Measurements from ENCODE around the gene RPS4Y2. TPM values are rescaled to one million over a fixed set of nuclear protein-coding genes. Genes with fewer than 3 reads are reported as not detected.

Gene RPS4Y2
- total RNA-seq, 1 donor from 2014 or later: not detected

DNA sequence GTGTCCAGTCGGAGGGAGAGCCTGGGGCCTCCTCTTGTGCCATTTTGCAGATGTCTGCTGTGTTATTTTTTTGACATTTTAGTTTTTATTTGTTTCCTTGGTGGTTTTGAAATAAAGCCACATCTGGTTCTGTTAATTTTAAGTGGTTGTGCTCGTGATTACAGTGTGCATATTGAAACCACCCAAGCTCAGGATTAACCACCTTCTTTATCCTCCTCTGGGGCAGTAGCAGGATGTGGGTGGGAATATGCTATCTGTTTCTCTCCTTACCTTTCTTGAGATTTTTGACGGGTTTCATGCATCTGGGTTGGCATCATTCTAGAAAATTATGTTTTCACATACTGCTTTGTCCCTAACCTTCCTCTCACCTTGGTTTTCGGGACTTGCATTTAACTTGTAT is 20.2 kb downstream of the RPS4Y2 start:
- intact Hi-C loops (cut with micrococcal nuclease): loop anchor here (10.0 kb wide), 1 partner anchor 61 kb away; no protein-coding TSS in a partner anchor
- no peak for DNase-seq
- Histone ChIP-seq H3K36me3 (no peaks in the 10 kb centered on the region), H3K27ac (replicated peaks) (no peak overlapping the region), H3K4me1 (no peaks in the 10 kb centered on the region), H3K4me3 (no peak overlapping the region), H3K9me3 (replicated peaks) (no peaks in the 10 kb centered on the region), H3K27me3 (ENCODE audit: low read depth) (no peaks in the 10 kb centered on the region)
- TF ChIP-seq, protein P1, sequence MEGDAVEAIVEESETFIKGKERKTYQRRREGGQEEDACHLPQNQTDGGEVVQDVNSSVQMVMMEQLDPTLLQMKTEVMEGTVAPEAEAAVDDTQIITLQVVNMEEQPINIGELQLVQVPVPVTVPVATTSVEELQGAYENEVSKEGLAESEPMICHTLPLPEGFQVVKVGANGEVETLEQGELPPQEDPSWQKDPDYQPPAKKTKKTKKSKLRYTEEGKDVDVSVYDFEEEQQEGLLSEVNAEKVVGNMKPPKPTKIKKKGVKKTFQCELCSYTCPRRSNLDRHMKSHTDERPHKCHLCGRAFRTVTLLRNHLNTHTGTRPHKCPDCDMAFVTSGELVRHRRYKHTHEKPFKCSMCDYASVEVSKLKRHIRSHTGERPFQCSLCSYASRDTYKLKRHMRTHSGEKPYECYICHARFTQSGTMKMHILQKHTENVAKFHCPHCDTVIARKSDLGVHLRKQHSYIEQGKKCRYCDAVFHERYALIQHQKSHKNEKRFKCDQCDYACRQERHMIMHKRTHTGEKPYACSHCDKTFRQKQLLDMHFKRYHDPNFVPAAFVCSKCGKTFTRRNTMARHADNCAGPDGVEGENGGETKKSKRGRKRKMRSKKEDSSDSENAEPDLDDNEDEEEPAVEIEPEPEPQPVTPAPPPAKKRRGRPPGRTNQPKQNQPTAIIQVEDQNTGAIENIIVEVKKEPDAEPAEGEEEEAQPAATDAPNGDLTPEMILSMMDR (IDR thresholded peaks at IDR 0.05; ENCODE audit: borderline replicate concordance): no peak

DNA sequence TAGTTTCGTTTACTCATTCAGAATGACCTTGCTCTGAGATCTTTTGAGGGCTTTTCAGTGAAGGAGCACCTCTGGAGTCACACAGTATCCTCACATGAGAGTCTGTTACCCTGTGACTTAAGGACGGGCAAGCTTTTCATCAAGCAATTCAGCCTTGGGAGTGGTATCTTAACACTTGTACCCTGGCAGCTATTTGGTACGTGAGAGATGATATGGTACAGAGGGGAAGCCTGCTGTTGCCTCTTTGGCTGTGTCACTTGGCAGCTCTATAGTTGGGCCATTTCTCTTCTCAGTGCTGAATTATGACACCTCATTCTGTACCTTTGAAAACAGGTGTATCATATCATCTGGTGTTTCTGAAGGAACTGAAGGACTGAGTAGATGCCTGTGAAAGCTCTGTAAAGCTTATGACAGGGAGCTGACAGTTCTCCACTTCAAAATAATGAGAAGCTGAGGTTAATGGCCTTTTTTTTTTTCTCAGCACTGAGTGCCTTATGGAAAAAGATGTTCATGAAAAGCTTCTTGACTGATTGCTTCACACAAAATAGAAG is 24.3 kb downstream of the RPS4Y2 start:
- Histone ChIP-seq H3K27ac (replicated peaks) (no peak overlapping the region), H3K9me3 (replicated peaks) (no peaks in the 10 kb centered on the region), H3K36me3 (no peaks in the 10 kb centered on the region), H3K4me1 (no peaks in the 10 kb centered on the region), H3K27me3 (ENCODE audit: low read depth) (no peaks in the 10 kb centered on the region), H3K4me3 (no peak overlapping the region)
- intact Hi-C loops (cut with micrococcal nuclease): no loop called here
- no peak for DNase-seq
- TF ChIP-seq, protein P1 (IDR thresholded peaks at IDR 0.05; ENCODE audit: borderline replicate concordance): no peak

DNA sequence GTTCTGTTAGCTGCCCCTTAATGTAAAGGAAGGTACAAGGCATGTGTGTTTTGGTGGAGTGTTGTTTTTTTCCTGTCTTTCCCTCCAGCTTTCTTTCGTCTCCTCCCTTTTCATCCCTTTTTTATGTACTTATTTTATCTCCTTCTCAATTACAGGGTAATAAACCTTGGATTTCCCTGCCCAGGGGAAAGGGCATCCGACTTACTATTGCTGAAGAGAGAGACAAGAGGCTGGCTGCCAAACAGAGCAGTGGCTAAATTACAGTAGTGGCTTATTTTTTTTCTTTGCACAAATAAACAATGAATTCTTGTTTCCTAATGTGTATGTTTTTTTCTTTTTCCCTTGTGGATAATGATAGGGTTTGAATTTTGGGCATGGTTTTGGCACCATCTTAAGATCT is 24.9 kb downstream of the RPS4Y2 start:
- intact Hi-C loops (cut with micrococcal nuclease): no loop called here
- Histone ChIP-seq H3K27me3 (ENCODE audit: low read depth) (no peaks in the 10 kb centered on the region), H3K4me1 (no peaks in the 10 kb centered on the region), H3K4me3 (no peak overlapping the region), H3K36me3 (no peaks in the 10 kb centered on the region), H3K27ac (replicated peaks) (no peak overlapping the region), H3K9me3 (replicated peaks) (no peaks in the 10 kb centered on the region)
- no peak for DNase-seq
- TF ChIP-seq, protein P1 (IDR thresholded peaks at IDR 0.05; ENCODE audit: borderline replicate concordance): no peak

DNA sequence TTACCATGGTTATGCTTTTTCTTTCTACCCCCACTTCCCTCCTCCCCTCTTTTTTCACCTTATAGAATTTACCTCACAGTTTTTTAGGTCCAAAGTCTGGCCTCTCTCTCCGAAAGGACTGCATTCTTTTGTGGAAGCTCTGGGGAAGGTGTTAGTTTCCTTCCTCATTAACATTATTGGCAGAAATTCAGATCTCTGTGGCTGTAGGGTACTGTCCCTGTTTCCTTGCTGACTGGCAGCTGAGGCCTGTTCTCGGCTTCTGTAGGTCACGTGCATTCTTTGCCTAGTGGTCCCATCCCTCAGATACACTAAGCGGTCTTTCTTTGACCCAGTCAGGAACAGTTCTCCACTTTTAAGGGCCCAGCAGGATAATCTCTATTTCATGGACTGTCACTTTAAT is 25.5 kb downstream of the RPS4Y2 start:
- TF ChIP-seq, protein P1 (IDR thresholded peaks at IDR 0.05; ENCODE audit: borderline replicate concordance): no peak
- DNase-seq: no peak
- H3K4me3 ChIP-seq: no peak overlapping the region
- no peaks in the 10 kb centered on the region for H3K4me1 ChIP-seq
- no peaks in the 10 kb centered on the region for H3K27me3 ChIP-seq (ENCODE audit: low read depth)
- intact Hi-C loops (cut with micrococcal nuclease): no loop called here
- no peak overlapping the region for H3K27ac ChIP-seq (replicated peaks)
- no peaks in the 10 kb centered on the region for H3K36me3 ChIP-seq
- no peaks in the 10 kb centered on the region for H3K9me3 ChIP-seq (replicated peaks)

DNA sequence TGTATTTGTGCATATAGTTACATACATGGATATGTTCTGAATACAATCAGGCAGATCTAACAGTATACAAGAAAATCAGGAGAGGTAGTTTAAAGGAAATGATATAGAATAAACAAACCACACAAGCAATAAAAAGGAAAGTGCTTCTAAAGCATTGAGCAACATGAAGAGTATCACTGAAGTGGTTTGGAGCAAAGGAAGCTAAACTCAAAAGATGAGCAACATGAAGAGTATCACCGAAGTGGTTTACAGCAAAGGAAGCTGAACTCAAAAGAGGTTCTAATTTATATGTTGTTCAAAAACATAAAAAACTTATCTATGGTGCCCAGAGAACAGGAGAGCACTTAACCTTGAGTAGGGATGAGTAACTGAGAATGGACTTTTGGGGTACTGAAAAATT is 29.1 kb downstream of the RPS4Y2 start:
- DNase-seq: no peak
- H3K4me1 ChIP-seq: no peaks in the 10 kb centered on the region
- H3K4me3 ChIP-seq: no peak overlapping the region
- TF ChIP-seq, protein P1 (IDR thresholded peaks at IDR 0.05; ENCODE audit: borderline replicate concordance): no peak
- intact Hi-C loops (cut with micrococcal nuclease): no loop called here
- no peaks in the 10 kb centered on the region for H3K9me3 ChIP-seq (replicated peaks)
- no peak overlapping the region for H3K27ac ChIP-seq (replicated peaks)
- no peaks in the 10 kb centered on the region for H3K27me3 ChIP-seq (ENCODE audit: low read depth)
- no peaks in the 10 kb centered on the region for H3K36me3 ChIP-seq

All from left ventricle myocardium inferior (tissue), 1 donor.